Measurements from ENCODE around the gene TRERF1. TPM values are rescaled to one million over a fixed set of nuclear protein-coding genes. Genes with fewer than 3 reads are reported as not detected.
A peak's percentile ranks its signal among the peaks of the same experiment; 100 is the strongest.

TRERF1 gene
- total and polyA plus RNA-seq, 2 experiments from 2014 or later: 11.2 to 20.6 TPM

DNA sequence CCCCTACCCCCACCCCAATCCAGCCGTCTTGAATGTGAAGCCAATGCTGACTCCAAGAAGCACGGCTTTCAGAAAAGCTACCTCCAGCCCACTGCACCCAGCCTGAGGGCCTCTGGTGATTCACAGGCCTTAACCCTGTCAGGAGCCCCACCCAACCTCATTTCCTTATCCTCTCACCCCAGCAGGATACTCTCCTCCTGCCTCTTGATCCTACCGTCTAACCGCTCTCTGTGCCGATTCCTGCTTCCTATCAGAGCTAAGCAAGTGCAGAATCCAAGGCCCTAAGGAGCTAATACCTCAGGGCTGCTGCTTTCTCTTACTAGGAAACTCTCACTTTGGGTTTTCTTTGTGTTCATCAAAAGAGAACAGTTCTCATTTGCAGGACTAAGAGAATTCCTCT, 47.2 kb downstream of the TRERF1 start:
- TF ChIP-seq, protein P1, sequence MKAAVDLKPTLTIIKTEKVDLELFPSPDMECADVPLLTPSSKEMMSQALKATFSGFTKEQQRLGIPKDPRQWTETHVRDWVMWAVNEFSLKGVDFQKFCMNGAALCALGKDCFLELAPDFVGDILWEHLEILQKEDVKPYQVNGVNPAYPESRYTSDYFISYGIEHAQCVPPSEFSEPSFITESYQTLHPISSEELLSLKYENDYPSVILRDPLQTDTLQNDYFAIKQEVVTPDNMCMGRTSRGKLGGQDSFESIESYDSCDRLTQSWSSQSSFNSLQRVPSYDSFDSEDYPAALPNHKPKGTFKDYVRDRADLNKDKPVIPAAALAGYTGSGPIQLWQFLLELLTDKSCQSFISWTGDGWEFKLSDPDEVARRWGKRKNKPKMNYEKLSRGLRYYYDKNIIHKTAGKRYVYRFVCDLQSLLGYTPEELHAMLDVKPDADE (IDR thresholded peaks at IDR 0.05): no peak
- TF ChIP-seq EZH2 (IDR thresholded peaks at IDR 0.05; ENCODE audit: low read depth, unreplicated experiment) (no peak), ZNF331 (CRISPR knock-in tag; IDR thresholded peaks at IDR 0.05; ENCODE audit: low read depth) (no peak), CREB1 (CRISPR knock-in tag; IDR thresholded peaks at IDR 0.05; ENCODE audit: low read depth) (no peak), POLR2AphosphoS5 (IDR thresholded peaks at IDR 0.05; ENCODE audit: low read depth) (no peak), EZH2phosphoT487 (IDR thresholded peaks at IDR 0.05; ENCODE audit: unreplicated experiment) (no peak), NANOG (IDR thresholded peaks at IDR 0.05; ENCODE audit: borderline replicate concordance) (no peak)
- TF ChIP-seq, protein P2, sequence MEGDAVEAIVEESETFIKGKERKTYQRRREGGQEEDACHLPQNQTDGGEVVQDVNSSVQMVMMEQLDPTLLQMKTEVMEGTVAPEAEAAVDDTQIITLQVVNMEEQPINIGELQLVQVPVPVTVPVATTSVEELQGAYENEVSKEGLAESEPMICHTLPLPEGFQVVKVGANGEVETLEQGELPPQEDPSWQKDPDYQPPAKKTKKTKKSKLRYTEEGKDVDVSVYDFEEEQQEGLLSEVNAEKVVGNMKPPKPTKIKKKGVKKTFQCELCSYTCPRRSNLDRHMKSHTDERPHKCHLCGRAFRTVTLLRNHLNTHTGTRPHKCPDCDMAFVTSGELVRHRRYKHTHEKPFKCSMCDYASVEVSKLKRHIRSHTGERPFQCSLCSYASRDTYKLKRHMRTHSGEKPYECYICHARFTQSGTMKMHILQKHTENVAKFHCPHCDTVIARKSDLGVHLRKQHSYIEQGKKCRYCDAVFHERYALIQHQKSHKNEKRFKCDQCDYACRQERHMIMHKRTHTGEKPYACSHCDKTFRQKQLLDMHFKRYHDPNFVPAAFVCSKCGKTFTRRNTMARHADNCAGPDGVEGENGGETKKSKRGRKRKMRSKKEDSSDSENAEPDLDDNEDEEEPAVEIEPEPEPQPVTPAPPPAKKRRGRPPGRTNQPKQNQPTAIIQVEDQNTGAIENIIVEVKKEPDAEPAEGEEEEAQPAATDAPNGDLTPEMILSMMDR (conservative IDR thresholded peaks at IDR 0.05; ENCODE audit: low read depth in 2 of 2): no peak
- TF ChIP-seq, protein P3, sequence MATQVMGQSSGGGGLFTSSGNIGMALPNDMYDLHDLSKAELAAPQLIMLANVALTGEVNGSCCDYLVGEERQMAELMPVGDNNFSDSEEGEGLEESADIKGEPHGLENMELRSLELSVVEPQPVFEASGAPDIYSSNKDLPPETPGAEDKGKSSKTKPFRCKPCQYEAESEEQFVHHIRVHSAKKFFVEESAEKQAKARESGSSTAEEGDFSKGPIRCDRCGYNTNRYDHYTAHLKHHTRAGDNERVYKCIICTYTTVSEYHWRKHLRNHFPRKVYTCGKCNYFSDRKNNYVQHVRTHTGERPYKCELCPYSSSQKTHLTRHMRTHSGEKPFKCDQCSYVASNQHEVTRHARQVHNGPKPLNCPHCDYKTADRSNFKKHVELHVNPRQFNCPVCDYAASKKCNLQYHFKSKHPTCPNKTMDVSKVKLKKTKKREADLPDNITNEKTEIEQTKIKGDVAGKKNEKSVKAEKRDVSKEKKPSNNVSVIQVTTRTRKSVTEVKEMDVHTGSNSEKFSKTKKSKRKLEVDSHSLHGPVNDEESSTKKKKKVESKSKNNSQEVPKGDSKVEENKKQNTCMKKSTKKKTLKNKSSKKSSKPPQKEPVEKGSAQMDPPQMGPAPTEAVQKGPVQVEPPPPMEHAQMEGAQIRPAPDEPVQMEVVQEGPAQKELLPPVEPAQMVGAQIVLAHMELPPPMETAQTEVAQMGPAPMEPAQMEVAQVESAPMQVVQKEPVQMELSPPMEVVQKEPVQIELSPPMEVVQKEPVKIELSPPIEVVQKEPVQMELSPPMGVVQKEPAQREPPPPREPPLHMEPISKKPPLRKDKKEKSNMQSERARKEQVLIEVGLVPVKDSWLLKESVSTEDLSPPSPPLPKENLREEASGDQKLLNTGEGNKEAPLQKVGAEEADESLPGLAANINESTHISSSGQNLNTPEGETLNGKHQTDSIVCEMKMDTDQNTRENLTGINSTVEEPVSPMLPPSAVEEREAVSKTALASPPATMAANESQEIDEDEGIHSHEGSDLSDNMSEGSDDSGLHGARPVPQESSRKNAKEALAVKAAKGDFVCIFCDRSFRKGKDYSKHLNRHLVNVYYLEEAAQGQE (IDR thresholded peaks at IDR 0.05; ENCODE audit: unreplicated experiment): no peak
- Mint-ChIP-seq H3K4me1 (peaks cover 64% of the 10 kb centered on the region), H3K27me3 (ENCODE audit: insufficient read depth, low read depth, poor library complexity) (peaks cover 6% of the 10 kb centered on the region), H3K27ac (peak overlapping the region; percentile 71), H3K36me3 (ENCODE audit: low read depth) (no peaks in the 10 kb centered on the region; the same call in 2 of the 3 replicates), H3K9me3 (no peaks in the 10 kb centered on the region), H3K4me3 (no peak overlapping the region; the same call in 2 of the 3 replicates)
- Histone ChIP-seq H3K4me3 (peak overlapping the region; percentile 6; the same call in 1 of the 2 replicates), H3K4me1 (ENCODE audit: insufficient read depth) (peaks cover 63% of the 10 kb centered on the region), H3F3A (replicated peaks; ENCODE audit: low read depth) (peaks cover 18% of the 10 kb centered on the region), H3K36me3 (ENCODE audit: insufficient read depth) (no peaks in the 10 kb centered on the region), H3K4me2 (peak overlapping the region; percentile 53), H4K20me1 (replicated peaks; ENCODE audit: insufficient read depth) (peaks cover 72% of the 10 kb centered on the region), H3K79me2 (replicated peaks; ENCODE audit: insufficient read depth) (peaks cover 82% of the 10 kb centered on the region), H3K9me2 (ENCODE audit: insufficient read depth) (no peaks in the 10 kb centered on the region), H3K27me3 (ENCODE audit: insufficient read depth) (no peaks in the 10 kb centered on the region), H3K27ac (ENCODE audit: low read depth) (peak overlapping the region; percentile 43), H2AFZ (no peak overlapping the region)
- DNase-seq (ENCODE audit: low spot score) (peak; percentile 80), ATAC-seq (peak; percentile 87)

All from GM23338 (cell line).